Ovary (tissue), 9 donors: Measurements from ENCODE around the gene AMZ2. TPM values are rescaled to one million over a fixed set of nuclear protein-coding genes. Genes with fewer than 3 reads are reported as not detected.
"Not testable (repeated sequence)": the region's sequence is repeated elsewhere in the genome, so short reads cannot be mapped to it uniquely, and the experiment has no call there.

Source experiments
- DNase-seq, 5 donors: peaks; one replicate each; pipeline ENCODE4 v3.0.0-alpha.2; 2019 to 2020
- H3K27ac ChIP-seq, 2 donors: fragments of 200-600 bp; one replicate each; pipeline versions ENCODE4 v1.5.1 to v1.8.0; 2019 to 2022
- H3K27me3 ChIP-seq: fragments of 200-600 bp; one replicate; pipeline ENCODE4 v1.8.0; 2022
- H3K36me3 ChIP-seq: fragments of 200-600 bp; sonication (generic); one replicate; pipeline ENCODE4 v1.5.1; 2019
- H3K4me1 ChIP-seq: one replicate; pipeline ENCODE4 v1.8.1; 2013; ENCODE audit warnings: mild to moderate bottlenecking, moderate library complexity; ENCODE audit not compliant: insufficient read depth
- H3K4me3 ChIP-seq: fragments of 200-600 bp; sonication (generic); one replicate; pipeline ENCODE4 v1.5.1; 2017
- H3K9me3 ChIP-seq, 2 donors: fragments of 200-600 bp in 1 of 2; sonication (generic) in 1 of 2; one replicate each; pipeline versions ENCODE4 v1.5.1 to v1.8.1; 2013 to 2019; ENCODE audit warnings: mild to moderate bottlenecking in 1 of 2, moderate library complexity in 1 of 2
- CTCF ChIP-seq, 3 donors: fragments of 450-650 bp in 2 of 3; fragments of 200-600 bp in 1 of 3; IDR thresholded peaks; one replicate each; pipeline versions ENCODE4 v1.5.1 to v1.8.0; 2016 to 2022; ENCODE audit warnings: antibody characterized with exemption in 3 of 3, mild to moderate bottlenecking in 1 of 3
- EP300 ChIP-seq: sonication (generic); formaldehyde crosslinking; IDR thresholded peaks from one replicate; pipeline ENCODE4 v1.6.1; 2017; ENCODE audit warnings: antibody characterized with exemption
- POLR2A ChIP-seq: fragments of 450-650 bp; IDR thresholded peaks from one replicate; pipeline ENCODE4 v1.6.1; 2017; ENCODE audit warnings: antibody characterized with exemption, mild to moderate bottlenecking, moderate library complexity
- WGBS, 3 donors: extraction: QIAGEN DNeasy Blood & Tissue Kit in 1 of 3; methylation state at CpG; one replicate each; pipeline versions ENCODE4 v1.1.5 to v1.1.7; 2013 to 2017; 5-methylcytosine and 5-hydroxymethylcytosine counted together
- intact Hi-C, 4 donors: fragments of 100-400 bp; cut with DNase I; formaldehyde crosslinking; loops; one replicate each; pipeline versions ENCODE4 v1.11.0 to v1.15.1; 2022 to 2023
- polyA plus RNA-seq, 2 donors: library from polyadenylated mRNA; stranded (reverse); fragments of 200-250 nt in 1 of 2; fragments of 350-450 nt in 1 of 2; fragmentation: Illumina TruSeq in 1 of 2; extraction: RNeasy Lipid Tissue Mini Kit (QIAGEN cat#74804) in 1 of 2; gene quantifications; one replicate each; pipeline ENCODE4 v1.2.3, GENCODE V29; 2013 to 2014
- total RNA-seq, 7 donors: library from RNA; depleted of rRNA in 2 of 7; stranded (reverse); fragments of >200 nt in 2 of 7; fragmentation: NEBNext Ultra II Directional in 3 of 7; extraction: Animal tissue kit (Norgen Biotek cat#: 25700) in 3 of 7; gene quantifications; one replicate each; pipeline versions ENCODE4 v1.1.0 to v1.2.4, GENCODE V29; 2016 to 2023
- donor health status: DM: no; HTN: no; CAD: no; lungs with moderate emphysema.
- donor health status: DM: no; HTN: no; CAD: no.
- donor health status: Bipolar disorder and iron deficiency.
- donor health status: DM: yes; HTN: yes; CAD: no.
- donor health status: DM: no; HTN: no; CAD: no.
- donor health status: DM: yes; HTN: yes; CAD: no.

Gene AMZ2
- total and polyA plus RNA-seq, 9 donors, result 30.4 to 131 (median 61.6) TPM

- H3K27me3 ChIP-seq, result no peaks in the 10 kb centered on the region
- H3K4me3 ChIP-seq, result no peak overlapping the region
- no peaks in the 10 kb centered on the region for H3K9me3 ChIP-seq
- 51 to 59% (median 59%) methylated on average over 9 of the region's 9 CpGs for WGBS, 3 donors
- intact Hi-C loops, result loop anchor here in 3 of 4 donors (5.0 to 10.0 kb wide), 3 partner anchors 137 to 202 kb away; no protein-coding TSS in a partner anchor
- H3K4me1 ChIP-seq, result no peaks in the 10 kb centered on the region
- TF ChIP-seq EP300 (no peak), CTCF (IDR thresholded peaks at IDR 0.05) (no peak)
- no peaks in the 10 kb centered on the region for H3K36me3 ChIP-seq
- H3K27ac ChIP-seq, result no peak overlapping the region
- no peak for DNase-seq
Measured at GRCh38 chr17:68260051-68260762, 12.4 kb downstream of the AMZ2 start.

GRCh38 chr17:68262467-68262866 lies 14.6 kb downstream of the AMZ2 start:
- WGBS, 3 donors, result 34 to 46% (median 44%) methylated on average over 2 of the region's 2 CpGs
- intact Hi-C loops, result loop anchor here (2.0 to 10.0 kb wide), 4 partner anchors 135 to 200 kb away; no protein-coding TSS in a partner anchor
- not testable (repeated sequence) for H3K4me3 ChIP-seq, H3K4me1 ChIP-seq, H3K27ac ChIP-seq, DNase-seq, H3K9me3 ChIP-seq, H3K27me3 ChIP-seq, H3K36me3 ChIP-seq

- H3K9me3 ChIP-seq, DNase-seq, H3K27ac ChIP-seq, H3K4me1 ChIP-seq, H3K4me3 ChIP-seq, H3K27me3 ChIP-seq, H3K36me3 ChIP-seq: not testable (repeated sequence)
- intact Hi-C loops, result loop anchor here (2.0 to 10.0 kb wide), 4 partner anchors 134 to 200 kb away; no protein-coding TSS in a partner anchor
- TF ChIP-seq CTCF (IDR thresholded peaks at IDR 0.05), result peak; percentile 15 to 64 (median 35)
- WGBS, 3 donors, result 10 to 12% (median 11%) methylated on average over 9 of the region's 9 CpGs
Measured at GRCh38 chr17:68263101-68263681, 15.3 kb downstream of the AMZ2 start.

GRCh38 chr17:68265833-68266232 lies 18.0 kb downstream of the AMZ2 start:
- intact Hi-C loops, result loop anchor here in 3 of 4 donors (10.0 kb wide), 1 partner anchor 169 kb away; no protein-coding TSS in a partner anchor
- not testable (repeated sequence) for H3K27me3 ChIP-seq, H3K36me3 ChIP-seq, H3K9me3 ChIP-seq, DNase-seq, H3K27ac ChIP-seq, H3K4me1 ChIP-seq, H3K4me3 ChIP-seq
- 91 to 96% (median 91%) methylated on average over 2 of the region's 2 CpGs for WGBS, 3 donors

- intact Hi-C loops, result loop anchor here in 1 of 4 donors (10.0 kb wide), 1 partner anchor 121 kb away; no protein-coding TSS in a partner anchor
- no peak overlapping the region for H3K4me3 ChIP-seq
- TF ChIP-seq POLR2A, result no peak
- no peak for TF ChIP-seq EP300
- TF ChIP-seq CTCF (IDR thresholded peaks at IDR 0.05), result no peak
- DNase-seq, result no peak
- WGBS, 3 donors, result 87 to 90% (median 88%) methylated on average over 11 of the region's 11 CpGs
- H3K9me3 ChIP-seq, result no peaks in the 10 kb centered on the region
- no peak overlapping the region for H3K27ac ChIP-seq
- H3K4me1 ChIP-seq, result no peaks in the 10 kb centered on the region
- H3K27me3 ChIP-seq, result no peaks in the 10 kb centered on the region
- H3K36me3 ChIP-seq, result no peaks in the 10 kb centered on the region
Measured at GRCh38 chr17:68273722-68274121, 25.9 kb downstream of the AMZ2 start.

GRCh38 chr17:68276339-68276738 lies 28.5 kb downstream of the AMZ2 start:
- not testable (repeated sequence) for DNase-seq, H3K27ac ChIP-seq, H3K36me3 ChIP-seq, H3K27me3 ChIP-seq, H3K4me1 ChIP-seq, H3K4me3 ChIP-seq, H3K9me3 ChIP-seq
- 98 to 99% (median 98%) methylated on average over 3 of the region's 3 CpGs for WGBS, 3 donors
- intact Hi-C loops, result loop anchor here in 1 of 4 donors (10.0 kb wide), 1 partner anchor 118 kb away; no protein-coding TSS in a partner anchor
